Umbilical cord (tissue), 2 donors: ENCODE results near the gene ZNF670. TPM values are rescaled to one million over a fixed set of nuclear protein-coding genes. Genes with fewer than 3 reads are reported as not detected.
"Not testable (repeated sequence)": the region's sequence is repeated elsewhere in the genome, so short reads cannot be mapped to it uniquely, and the experiment has no call there.

Experiments
- DNase-seq: peaks from one replicate; pipeline ENCODE4 v3.0.0-alpha.2; 2015; ENCODE audit warnings: low spot score
- total RNA-seq: library from RNA; depleted of rRNA; stranded (reverse); fragments of >200 nt; gene quantifications from one replicate; pipeline ENCODE4 v1.2.3, GENCODE V29; 2014; ENCODE audit warnings: low replicate concordance; ENCODE audit not compliant: insufficient read depth

Gene ZNF670
- total RNA-seq: 6.7 TPM

GRCh38 chr1:247078258-247079140 is at the start of gene ZNF670:
TSS of gene ZNF670 (minus strand) at chr1:247078811. CDS start at chr1:247078596, 215 bp downstream.
- peak; percentile 95 for DNase-seq

GRCh38 chr1:247127519-247128282 is 49.1 kb upstream of the ZNF670 start:
- DNase-seq: not testable (repeated sequence)

- not testable (repeated sequence) for DNase-seq
Measured at GRCh38 chr1:247126601-247127000, 48.0 kb upstream of the ZNF670 start.

- not testable (repeated sequence) for DNase-seq
Measured at GRCh38 chr1:247126166-247126565, 47.6 kb upstream of the ZNF670 start.

- no peak for DNase-seq
Measured at GRCh38 chr1:247121382-247121781, 42.8 kb upstream of the ZNF670 start.

GRCh38 chr1:247120408-247120668 is 41.7 kb upstream of the ZNF670 start:
- not testable (repeated sequence) for DNase-seq

GRCh38 chr1:247119600-247120407 is 41.2 kb upstream of the ZNF670 start:
- no peak for DNase-seq

- DNase-seq: peak; percentile 9
Measured at GRCh38 chr1:247118946-247119446, 40.4 kb upstream of the ZNF670 start.

- no peak for DNase-seq
Measured at GRCh38 chr1:247115545-247115944, 36.9 kb upstream of the ZNF670 start.

- no peak for DNase-seq
Measured at GRCh38 chr1:247115141-247115510, 36.5 kb upstream of the ZNF670 start.

- DNase-seq: no peak
Measured at GRCh38 chr1:247114351-247115140, 35.9 kb upstream of the ZNF670 start.

GRCh38 chr1:247113733-247114271 is 35.2 kb upstream of the ZNF670 start:
- no peak for DNase-seq

- no peak for DNase-seq
Measured at GRCh38 chr1:247113094-247113497, 34.5 kb upstream of the ZNF670 start.

- DNase-seq: no peak
Measured at GRCh38 chr1:247112479-247112781, 33.8 kb upstream of the ZNF670 start.

GRCh38 chr1:247111700-247112478 is 33.3 kb upstream of the ZNF670 start:
- DNase-seq: peak; percentile 51

GRCh38 chr1:247111259-247111699 is 32.7 kb upstream of the ZNF670 start:
- DNase-seq: no peak

- DNase-seq: no peak
Measured at GRCh38 chr1:247110627-247111258, 32.1 kb upstream of the ZNF670 start.

- DNase-seq: no peak
Measured at GRCh38 chr1:247107694-247108093, 29.1 kb upstream of the ZNF670 start.

GRCh38 chr1:247105966-247106365 is 27.4 kb upstream of the ZNF670 start:
- no peak for DNase-seq

- no peak for DNase-seq
Measured at GRCh38 chr1:247104965-247105364, 26.4 kb upstream of the ZNF670 start.
